K562 (cell line): Measurements from ENCODE around the gene KIAA1958. TPM values are rescaled to one million over a fixed set of nuclear protein-coding genes. Genes with fewer than 3 reads are reported as not detected.

Experiments
- ATAC-seq: fragments of 200-7000 bp; cut with Tn5 transposase; 3 replicates; pipeline ENCODE4 v1.9.1; 2020; ENCODE audit warnings: moderate library complexity
- BruUV-seq: library from RNA; stranded (reverse); fragments of 400-500 nt; replicated peaks from 2 replicates; lab custom pipeline; 2021; lab: Mats Ljungman, UMichigan
- CTCF ChIA-PET: fragments of 300-600 bp; formaldehyde crosslinking; extraction: SDS; loops from one replicate; lab custom pipeline; 2021; ENCODE audit warnings: low intra/inter-chr PET ratio; lab: Yijun Ruan, JAX
- POLR2A ChIA-PET: fragments of 300-600, 350-650 bp; sonication (Branson Sonifier 250); formaldehyde crosslinking; extraction: SDS; loops from one replicate; lab custom pipeline; 2021; ENCODE audit warnings: antibody characterized with exemption, inconsistent platforms; lab: Yijun Ruan, JAX
- DNase-seq, 4 experiments: peaks; one replicate each; pipeline versions ENCODE4 v3.0.0 to v3.0.0-alpha.2; 2011 to 2018; ENCODE audit warnings: low spot score in 3 of 4, mixed read lengths in 3 of 4; ENCODE audit errors: extremely low read depth in 1 of 4
- FAIRE-seq: peaks from 2 replicates; lab custom pipeline; 2011; peaks lifted over from hg19 to GRCh38; lab: Jason Lieb, UNC
- H2AFZ ChIP-seq: 2 replicates; pipeline ENCODE4 v1.6.0; 2011; ENCODE audit warnings: low read depth, low read length, control low read depth, inconsistent platforms
- H3K27ac ChIP-seq: fragments of 200-600 bp; 3 replicates; pipeline ENCODE4 v1.8.0; 2011; ENCODE audit warnings: low read depth, mild to moderate bottlenecking, control low read depth, inconsistent platforms, low read length, moderate library complexity, mixed read lengths; ENCODE audit errors: extremely low read depth
- H3K27me3 ChIP-seq, 2 experiments: fragments of 300-600 bp in 1 of 2; 2 replicates in 1 of 2; 3 replicates in 1 of 2; pipeline versions ENCODE4 v1.6.0 to v1.8.0; 2011; ENCODE audit warnings: inconsistent platforms in 2 of 2, low read length in 2 of 2, mild to moderate bottlenecking in 1 of 2, mixed read lengths in 1 of 2, moderate library complexity in 1 of 2; ENCODE audit not compliant: control insufficient read depth in 2 of 2, insufficient read depth in 2 of 2
- H3K36me3 ChIP-seq: fragments of 300-600 bp; 3 replicates; pipeline ENCODE4 v1.8.0; 2011; ENCODE audit warnings: mild to moderate bottlenecking, low read length, inconsistent platforms; ENCODE audit not compliant: control insufficient read depth, insufficient read depth
- H3K4me1 ChIP-seq, 2 experiments: fragments of 200-600 bp in 1 of 2; replicated peaks in 1 of 2; 2 replicates in 1 of 2; 3 replicates in 1 of 2; pipeline versions ENCODE4 v1.5.1 to v1.8.0; 2011; ENCODE audit warnings: inconsistent platforms in 2 of 2, low read length in 2 of 2, mild to moderate bottlenecking in 1 of 2, mixed read lengths in 1 of 2, moderate library complexity in 1 of 2; ENCODE audit not compliant: control insufficient read depth in 2 of 2, insufficient read depth in 2 of 2
- H3K4me2 ChIP-seq: 2 replicates; pipeline ENCODE4 v1.6.1; 2011; ENCODE audit warnings: low read length, control low read depth, inconsistent platforms, mixed read lengths; ENCODE audit not compliant: insufficient read depth
- H3K4me3 ChIP-seq: fragments of 200-600 bp; sonication (generic), shearing (Covaris generic); 2 replicates; pipeline ENCODE4 v1.5.1; 2016; ENCODE audit warnings: control low read depth, inconsistent platforms
- H3K79me2 ChIP-seq: fragments of 200-600 bp; 3 replicates; pipeline ENCODE4 v1.8.0; 2011; ENCODE audit warnings: low read length, inconsistent platforms; ENCODE audit not compliant: control insufficient read depth, insufficient read depth
- H3K9ac ChIP-seq, 2 experiments: 2 replicates each; pipeline versions ENCODE4 v1.6.0 to v1.6.1; 2011; ENCODE audit warnings: low read depth in 2 of 2, low read length in 2 of 2, control low read depth in 1 of 2, inconsistent platforms in 1 of 2, mild to moderate bottlenecking in 1 of 2, mixed read lengths in 1 of 2; ENCODE audit not compliant: insufficient read depth in 1 of 2
- H3K9me1 ChIP-seq: one replicate; pipeline ENCODE4 v1.6.0; 2011; ENCODE audit warnings: inconsistent platforms, mild to moderate bottlenecking, low read length, moderate library complexity; ENCODE audit not compliant: control insufficient read depth, insufficient read depth
- H3K9me3 ChIP-seq: replicated peaks from 2 replicates; pipeline ENCODE4 v1.5.1; 2011; ENCODE audit warnings: low read depth, low read length, inconsistent platforms; ENCODE audit not compliant: control insufficient read depth, insufficient read depth
- H4K20me1 ChIP-seq: replicated peaks from 2 replicates; pipeline ENCODE4 v1.6.1; 2011; ENCODE audit warnings: low read length, inconsistent platforms, mixed read lengths; ENCODE audit not compliant: control insufficient read depth, insufficient read depth
- CSDE1 ChIP-seq, 2 experiments: fragments of 450-650 bp; IDR thresholded peaks; 2 replicates each; pipeline ENCODE4 v1.6.1; 2016; ENCODE audit warnings: mild to moderate bottlenecking in 1 of 2
- MEF2D ChIP-seq: conservative IDR thresholded peaks from 2 replicates; pipeline ENCODE4 v1.6.1; 2016; ENCODE audit warnings: low read depth, missing genetic modification characterization, missing compliant biosample characterization
- NCOA2 ChIP-seq, 2 experiments: fragments of 450-650 bp; IDR thresholded peaks; 2 replicates each; pipeline ENCODE4 v1.6.1; 2018; ENCODE audit warnings: mild to moderate bottlenecking in 2 of 2, moderate library complexity in 1 of 2; ENCODE audit not compliant: partially characterized antibody in 2 of 2
- SMARCC2 ChIP-seq: fragments of 450-650 bp; IDR thresholded peaks from 2 replicates; pipeline ENCODE4 v1.6.1; 2017; ENCODE audit warnings: antibody characterized with exemption, moderate library complexity, mild to moderate bottlenecking, low read depth
- TCF3 ChIP-seq: sonication (generic); formaldehyde crosslinking; IDR thresholded peaks from 2 replicates; pipeline ENCODE4 v1.4.0; 2020; ENCODE audit warnings: mild to moderate bottlenecking, missing genetic modification reagents
- ZNF217 ChIP-seq: sonication (generic); formaldehyde crosslinking; IDR thresholded peaks from 2 replicates; pipeline ENCODE4 v1.8.0; 2022; ENCODE audit warnings: mild to moderate bottlenecking, missing genetic modification reagents
- ZNF347 ChIP-seq: fragments of 450-650 bp; formaldehyde crosslinking; IDR thresholded peaks from 2 replicates; pipeline ENCODE4 v1.4.0; 2020; ENCODE audit warnings: low read depth, mild to moderate bottlenecking, moderate library complexity
- WGBS: fragments of 100-300 bp; shearing (Covaris generic); methylation state at CpG from one replicate; pipeline ENCODE4 v1.1.6; 2016; ENCODE audit warnings: low coverage, mixed read lengths; ENCODE audit not compliant: insufficient coverage; ENCODE audit errors: missing lambda C conversion rate; 5-methylcytosine and 5-hydroxymethylcytosine counted together
- in situ Hi-C: fragments of 300-500 bp; cut with MboI; formaldehyde crosslinking; loops from 4 replicates; pipeline ENCODE4 v1.15.0; 2018; ENCODE audit warnings: inconsistent platforms, mixed read lengths
- intact Hi-C: fragments of 100-400 bp; cut with micrococcal nuclease; formaldehyde crosslinking; loops from 2 replicates; pipeline ENCODE4 v1.14.2; 2022
- polyA plus RNA-seq, 8 experiments: library from polyadenylated mRNA; depleted of rRNA in 4 of 8; stranded (reverse) in 5 of 8; unstranded in 3 of 8; fragments of >200 nt; fragmentation: Nextera tagmentation in 2 of 8; fragmentation: Illumina TruSeq in 1 of 8; extraction: Ambion mirVana in 2 of 8; extraction: Trizol in 1 of 8; gene quantifications; 2 replicates each; pipeline versions ENCODE4 v1.2.1 to v1.2.3, GENCODE V29; 2011 to 2014; ENCODE audit warnings: inconsistent platforms in 1 of 8, missing spikeins in 1 of 8
- total RNA-seq, 7 experiments: library from RNA; depleted of rRNA in 6 of 7; stranded (reverse); fragments of >200 nt in 6 of 7; fragmentation: Illumina TruSeq in 2 of 7; extraction: Trizol in 2 of 7; gene quantifications; 2 replicates each; pipeline versions ENCODE4 v1.2.1 to v1.2.3, GENCODE V29; 2011 to 2021; ENCODE audit warnings: low replicate concordance in 1 of 7
- TF ChIP-seq, protein P1 (sequence below): fragments of 250-450 bp; sonication (Bioruptor Pico); IDR thresholded peaks from 2 replicates; pipeline ENCODE4 v1.4.0; 2020; ENCODE audit warnings: borderline replicate concordance
- TF ChIP-seq, protein P2 (sequence below): IDR thresholded peaks from 2 replicates; pipeline ENCODE4 v1.6.1; 2014; ENCODE audit warnings: antibody characterized with exemption
- TF ChIP-seq, protein P3 (sequence below): fragments of 250-450 bp; sonication (Bioruptor Pico); IDR thresholded peaks from 2 replicates; pipeline ENCODE4 v1.5.0; 2020; ENCODE audit warnings: mild to moderate bottlenecking, borderline replicate concordance

KIAA1958 gene
- total and polyA plus RNA-seq, 9 of the 15 experiments (the other 6 are each of a cell fraction or from before 2014, with no cell fraction given): 1.1 to 16.0 (median 10.1) TPM

DNA sequence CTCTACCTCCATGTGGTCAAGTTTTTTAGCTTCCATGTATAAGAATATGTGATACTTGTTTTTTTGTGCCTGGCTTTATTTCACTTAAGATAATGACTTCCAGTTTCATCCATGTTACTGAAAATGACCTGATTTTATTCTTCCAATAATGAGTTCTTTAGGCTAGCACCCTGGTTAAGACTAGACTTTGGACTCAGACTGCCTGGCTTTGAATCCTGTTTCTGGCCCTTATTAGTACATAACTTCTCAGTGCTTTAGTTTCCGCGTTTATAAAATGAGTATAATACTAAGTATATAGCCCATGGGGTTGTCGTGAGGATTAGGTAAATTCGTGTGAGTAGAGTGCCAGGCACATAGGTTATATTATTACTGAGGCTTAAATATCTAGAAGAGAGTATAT lies 18.5 kb downstream of the KIAA1958 start:
- ATAC-seq (no peak), DNase-seq (no peak), FAIRE-seq (no peak)
- WGBS: 72% methylated on average over 4 of the region's 4 CpGs
- H3K4me2 ChIP-seq: no peak overlapping the region
- TF ChIP-seq MEF2D (tag): no peak
- TF ChIP-seq, protein P1, sequence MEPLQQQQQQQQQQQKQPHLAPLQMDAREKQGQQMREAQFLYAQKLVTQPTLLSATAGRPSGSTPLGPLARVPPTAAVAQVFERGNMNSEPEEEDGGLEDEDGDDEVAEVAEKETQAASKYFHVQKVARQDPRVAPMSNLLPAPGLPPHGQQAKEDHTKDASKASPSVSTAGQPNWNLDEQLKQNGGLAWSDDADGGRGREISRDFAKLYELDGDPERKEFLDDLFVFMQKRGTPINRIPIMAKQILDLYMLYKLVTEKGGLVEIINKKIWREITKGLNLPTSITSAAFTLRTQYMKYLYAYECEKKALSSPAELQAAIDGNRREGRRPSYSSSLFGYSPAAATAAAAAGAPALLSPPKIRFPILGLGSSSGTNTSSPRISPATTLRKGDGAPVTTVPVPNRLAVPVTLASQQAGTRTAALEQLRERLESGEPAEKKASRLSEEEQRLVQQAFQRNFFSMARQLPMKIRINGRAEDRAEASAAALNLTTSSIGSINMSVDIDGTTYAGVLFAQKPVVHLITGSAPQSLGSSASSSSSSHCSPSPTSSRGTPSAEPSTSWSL (CRISPR knock-in tag): no peak
- H3K9me3 ChIP-seq: no peaks in the 10 kb centered on the region
- ChIA-PET CTCF (no interaction called here), POLR2A (no interaction called here)
- no peak overlapping the region for H3K4me3 ChIP-seq
- H3K27ac ChIP-seq: no peak overlapping the region
- no peaks in the 10 kb centered on the region; the same call in 2 of the 3 replicates for H3K36me3 ChIP-seq
- in situ Hi-C loops: no loop called here
- H3K27me3 ChIP-seq: no peaks in the 10 kb centered on the region
- no TSS peak for BruUV-seq
- no peak overlapping the region for H3K9ac ChIP-seq
- peaks cover 9 to 13% of the 10 kb centered on the region in 2 experiments for H3K4me1 ChIP-seq
- intact Hi-C loops: loop anchor here (10.0 kb wide), 1 partner anchor 210 kb away; the partner anchor contains the start of gene INIP
- no peak overlapping the region for H2AFZ ChIP-seq
- no peaks in the 10 kb centered on the region for H3K9me1 ChIP-seq
- H3K79me2 ChIP-seq: peaks cover 86% of the 10 kb centered on the region
- no peaks in the 10 kb centered on the region for H4K20me1 ChIP-seq

DNA sequence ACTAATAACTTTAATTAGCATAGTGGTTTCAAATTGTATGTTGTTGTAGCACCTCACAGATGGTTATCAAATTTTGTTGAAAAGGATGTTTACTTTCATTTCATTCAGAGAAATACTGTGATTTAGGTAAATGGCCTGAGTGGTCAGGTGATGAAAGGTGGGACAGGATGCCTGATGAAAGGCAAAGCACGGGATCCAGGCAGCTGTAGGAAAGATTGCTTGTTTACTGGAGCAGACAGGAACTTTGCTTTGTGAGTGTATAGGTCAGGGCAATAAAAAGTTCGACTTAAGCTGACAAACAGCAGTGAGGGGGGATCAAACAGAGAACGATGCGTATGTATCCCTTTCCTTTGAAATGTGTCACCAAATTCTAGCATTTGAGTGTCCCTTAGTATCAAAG lies 19.0 kb downstream of the KIAA1958 start:
- Histone ChIP-seq H3K9me1 (no peaks in the 10 kb centered on the region), H3K27me3 (no peaks in the 10 kb centered on the region), H3K27ac (no peak overlapping the region), H3K4me2 (no peak overlapping the region), H3K79me2 (peaks cover 86% of the 10 kb centered on the region), H4K20me1 (no peaks in the 10 kb centered on the region), H3K4me3 (no peak overlapping the region), H3K9ac (no peak overlapping the region), H3K9me3 (no peaks in the 10 kb centered on the region), H3K36me3 (no peaks in the 10 kb centered on the region; the same call in 2 of the 3 replicates), H2AFZ (no peak overlapping the region), H3K4me1 (peaks cover 9 to 15% of the 10 kb centered on the region in 2 experiments)
- intact Hi-C loops (loop anchor here (10.0 kb wide), 1 partner anchor 209 kb away; the partner anchor contains the start of gene INIP), in situ Hi-C loops (no loop called here)
- FAIRE-seq: no peak
- TF ChIP-seq SMARCC2 (no peak), NCOA2 (IDR thresholded peaks at IDR 0.05; ENCODE audit: partially characterized antibody in 2 of 2) (no peak), CSDE1 (IDR thresholded peaks at IDR 0.05) (no peak), TCF3 (CRISPR knock-in tag) (no peak), ZNF347 (CRISPR knock-in tag) (no peak), ZNF217 (CRISPR knock-in tag) (no peak)
- TF ChIP-seq, protein P2, sequence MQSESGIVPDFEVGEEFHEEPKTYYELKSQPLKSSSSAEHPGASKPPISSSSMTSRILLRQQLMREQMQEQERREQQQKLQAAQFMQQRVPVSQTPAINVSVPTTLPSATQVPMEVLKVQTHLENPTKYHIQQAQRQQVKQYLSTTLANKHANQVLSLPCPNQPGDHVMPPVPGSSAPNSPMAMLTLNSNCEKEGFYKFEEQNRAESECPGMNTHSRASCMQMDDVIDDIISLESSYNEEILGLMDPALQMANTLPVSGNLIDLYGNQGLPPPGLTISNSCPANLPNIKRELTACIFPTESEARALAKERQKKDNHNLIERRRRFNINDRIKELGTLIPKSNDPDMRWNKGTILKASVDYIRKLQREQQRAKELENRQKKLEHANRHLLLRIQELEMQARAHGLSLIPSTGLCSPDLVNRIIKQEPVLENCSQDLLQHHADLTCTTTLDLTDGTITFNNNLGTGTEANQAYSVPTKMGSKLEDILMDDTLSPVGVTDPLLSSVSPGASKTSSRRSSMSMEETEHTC: no peak
- TF ChIP-seq, protein P3, sequence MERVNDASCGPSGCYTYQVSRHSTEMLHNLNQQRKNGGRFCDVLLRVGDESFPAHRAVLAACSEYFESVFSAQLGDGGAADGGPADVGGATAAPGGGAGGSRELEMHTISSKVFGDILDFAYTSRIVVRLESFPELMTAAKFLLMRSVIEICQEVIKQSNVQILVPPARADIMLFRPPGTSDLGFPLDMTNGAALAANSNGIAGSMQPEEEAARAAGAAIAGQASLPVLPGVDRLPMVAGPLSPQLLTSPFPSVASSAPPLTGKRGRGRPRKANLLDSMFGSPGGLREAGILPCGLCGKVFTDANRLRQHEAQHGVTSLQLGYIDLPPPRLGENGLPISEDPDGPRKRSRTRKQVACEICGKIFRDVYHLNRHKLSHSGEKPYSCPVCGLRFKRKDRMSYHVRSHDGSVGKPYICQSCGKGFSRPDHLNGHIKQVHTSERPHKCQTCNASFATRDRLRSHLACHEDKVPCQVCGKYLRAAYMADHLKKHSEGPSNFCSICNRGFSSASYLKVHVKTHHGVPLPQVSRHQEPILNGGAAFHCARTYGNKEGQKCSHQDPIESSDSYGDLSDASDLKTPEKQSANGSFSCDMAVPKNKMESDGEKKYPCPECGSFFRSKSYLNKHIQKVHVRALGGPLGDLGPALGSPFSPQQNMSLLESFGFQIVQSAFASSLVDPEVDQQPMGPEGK (CRISPR knock-in tag): no peak
- ATAC-seq: no peak
- 81% methylated on average over 4 of the region's 4 CpGs for WGBS
- BruUV-seq: no TSS peak
- ChIA-PET CTCF (no interaction called here), POLR2A (interaction anchor here (1.0 kb wide), 1 partner anchor 9 kb away, joined by 5 read pairs; no protein-coding TSS in a partner anchor)
- no peak for DNase-seq
